ENCODE results near the gene ALG2. TPM values are rescaled to one million over a fixed set of nuclear protein-coding genes. Genes with fewer than 3 reads are reported as not detected.

Gene ALG2
- total RNA-seq, 1 donor from 2014 or later: 52.4 TPM

- DNase-seq (ENCODE audit: low read depth): no peak
- no peaks in the 10 kb centered on the region for H3K27me3 ChIP-seq (ENCODE audit: control insufficient read depth, insufficient read depth, low read length)
- TF ChIP-seq CTCF (IDR thresholded peaks at IDR 0.05; ENCODE audit: insufficient read depth, low read length, poor library complexity, severe bottlenecking): no peak
- no peak overlapping the region for H3K4me3 ChIP-seq (ENCODE audit: low read depth, low read length)
- H3K36me3 ChIP-seq (ENCODE audit: control insufficient read depth, insufficient read depth, low read length): no peaks in the 10 kb centered on the region
These were observed 42.5 kb downstream of the ALG2 start for GRCh38 chr9:99178912-99179872.

- DNase-seq (ENCODE audit: low read depth): no peak
- no peaks in the 10 kb centered on the region for H3K27me3 ChIP-seq (ENCODE audit: control insufficient read depth, insufficient read depth, low read length)
- H3K4me3 ChIP-seq (ENCODE audit: low read depth, low read length): no peak overlapping the region
These were observed 44.0 kb downstream of the ALG2 start for GRCh38 chr9:99177576-99178366.

GRCh38 chr9:99176527-99177013 lies 45.2 kb downstream of the ALG2 start:
- Histone ChIP-seq H3K36me3 (ENCODE audit: control insufficient read depth, insufficient read depth, low read length) (no peaks in the 10 kb centered on the region), H3K4me3 (ENCODE audit: low read depth, low read length) (no peak overlapping the region), H3K27me3 (ENCODE audit: control insufficient read depth, insufficient read depth, low read length) (no peaks in the 10 kb centered on the region)
- no peak for DNase-seq (ENCODE audit: low read depth)
- no peak for TF ChIP-seq CTCF (IDR thresholded peaks at IDR 0.05; ENCODE audit: insufficient read depth, low read length, poor library complexity, severe bottlenecking)

More at GRCh38 chr9:99177576-99178366, 44.0 kb downstream of the ALG2 start:
- H3K36me3 ChIP-seq (ENCODE audit: control insufficient read depth, insufficient read depth, low read length): no peaks in the 10 kb centered on the region
- TF ChIP-seq CTCF (IDR thresholded peaks at IDR 0.05; ENCODE audit: insufficient read depth, low read length, poor library complexity, severe bottlenecking): no peak

- H3K36me3 ChIP-seq (ENCODE audit: control insufficient read depth, insufficient read depth, low read length): no peaks in the 10 kb centered on the region
- DNase-seq (ENCODE audit: low read depth): no peak
- no peak overlapping the region for H3K4me3 ChIP-seq (ENCODE audit: low read depth, low read length)
- no peaks in the 10 kb centered on the region for H3K27me3 ChIP-seq (ENCODE audit: control insufficient read depth, insufficient read depth, low read length)
- no peak for TF ChIP-seq CTCF (IDR thresholded peaks at IDR 0.05; ENCODE audit: insufficient read depth, low read length, poor library complexity, severe bottlenecking)
These were observed 47.9 kb downstream of the ALG2 start for GRCh38 chr9:99173570-99174504.
